Measurements from ENCODE around the gene PKIB. TPM values are rescaled to one million over a fixed set of nuclear protein-coding genes. Genes with fewer than 3 reads are reported as not detected.

The PKIB gene
- total RNA-seq, 2 experiments from 2014 or later, result 0.69 to 0.90 TPM

GRCh38 chr6:122681705-122682104 is 71.5 kb downstream of the PKIB start:
- Mint-ChIP-seq H3K27me3 (no peaks in the 10 kb centered on the region), H3K36me3 (ENCODE audit: low read depth) (no peaks in the 10 kb centered on the region), H3K9me3 (no peaks in the 10 kb centered on the region), H3K4me3 (no peak overlapping the region), H3K4me1 (ENCODE audit: low read depth) (no peaks in the 10 kb centered on the region), H3K27ac (no peak overlapping the region)
- ATAC-seq, result no peak
- no peak for DNase-seq
- POLR2A ChIA-PET, result no interaction called here
- CTCF ChIA-PET, result no interaction called here
- intact Hi-C loops (cut with micrococcal nuclease), result no loop called here
- no peak for TF ChIP-seq CTCF (IDR thresholded peaks at IDR 0.05)

GRCh38 chr6:122683989-122684651 is 73.9 kb downstream of the PKIB start:
- no peak overlapping the region for H3K4me3 Mint-ChIP-seq
- intact Hi-C loops (cut with micrococcal nuclease), result no loop called here
- no peak for ATAC-seq

GRCh38 chr6:122692175-122692598 is 82.0 kb downstream of the PKIB start:
- Mint-ChIP-seq H3K36me3 (ENCODE audit: low read depth) (no peaks in the 10 kb centered on the region), H3K27ac (no peak overlapping the region), H3K27me3 (peaks cover 3% of the 10 kb centered on the region), H3K4me3 (no peak overlapping the region), H3K4me1 (ENCODE audit: low read depth) (no peaks in the 10 kb centered on the region), H3K9me3 (no peaks in the 10 kb centered on the region)
- POLR2A ChIA-PET, result no interaction called here
- ATAC-seq, result no peak
- DNase-seq, result no peak
- no peak for TF ChIP-seq CTCF (IDR thresholded peaks at IDR 0.05)
- CTCF ChIA-PET, result no interaction called here
- intact Hi-C loops (cut with micrococcal nuclease), result no loop called here

More at GRCh38 chr6:122683989-122684651, 73.9 kb downstream of the PKIB start:
- Mint-ChIP-seq H3K27me3 (no peaks in the 10 kb centered on the region), H3K27ac (no peak overlapping the region), H3K4me1 (ENCODE audit: low read depth) (no peaks in the 10 kb centered on the region), H3K36me3 (ENCODE audit: low read depth) (no peaks in the 10 kb centered on the region), H3K9me3 (no peaks in the 10 kb centered on the region)
- CTCF ChIA-PET, result no interaction called here
- TF ChIP-seq CTCF (IDR thresholded peaks at IDR 0.05), result no peak
- POLR2A ChIA-PET, result interaction anchor here (0.6 kb wide), 1 partner anchor 32 kb away, joined by 3 read pairs; no protein-coding TSS in a partner anchor
- DNase-seq, result no peak

- intact Hi-C loops (cut with micrococcal nuclease), result no loop called here
- CTCF ChIA-PET, result no interaction called here
- ATAC-seq, result no peak
- Mint-ChIP-seq H3K4me3 (no peak overlapping the region), H3K9me3 (no peaks in the 10 kb centered on the region), H3K27me3 (peaks cover 3% of the 10 kb centered on the region), H3K36me3 (ENCODE audit: low read depth) (no peaks in the 10 kb centered on the region), H3K27ac (no peak overlapping the region), H3K4me1 (ENCODE audit: low read depth) (no peaks in the 10 kb centered on the region)
- no peak for DNase-seq
- no peak for TF ChIP-seq CTCF (IDR thresholded peaks at IDR 0.05)
- POLR2A ChIA-PET, result no interaction called here
Observed at GRCh38 chr6:122692807-122693580, 82.8 kb downstream of the PKIB start.

GRCh38 chr6:122694075-122694474 is 83.9 kb downstream of the PKIB start:
- DNase-seq, result no peak
- H3K27me3 Mint-ChIP-seq, result peaks cover 3% of the 10 kb centered on the region
- H3K9me3 Mint-ChIP-seq, result no peaks in the 10 kb centered on the region
- ChIA-PET CTCF (interaction anchor here (0.8 to 1.3 kb wide), 2 partner anchors 33 to 202 kb away, joined by 3 to 4 read pairs; no protein-coding TSS in a partner anchor), POLR2A (no interaction called here)
- H3K4me3 Mint-ChIP-seq, result no peak overlapping the region
- no peaks in the 10 kb centered on the region for H3K4me1 Mint-ChIP-seq (ENCODE audit: low read depth)
- TF ChIP-seq CTCF (IDR thresholded peaks at IDR 0.05), result no peak
- H3K27ac Mint-ChIP-seq, result no peak overlapping the region
- intact Hi-C loops (cut with micrococcal nuclease), result no loop called here
- H3K36me3 Mint-ChIP-seq (ENCODE audit: low read depth), result no peaks in the 10 kb centered on the region
- ATAC-seq, result no peak

Data from activated CD8-positive, alpha-beta T cell treated with anti-CD3 and anti-CD28 coated beads for 36 hours (primary cell).